Measurements from ENCODE around the gene GAST.
"Not testable (repeated sequence)": the region's sequence is repeated elsewhere in the genome, so short reads cannot be mapped to it uniquely, and the experiment has no call there.

Gene GAST, protein sequence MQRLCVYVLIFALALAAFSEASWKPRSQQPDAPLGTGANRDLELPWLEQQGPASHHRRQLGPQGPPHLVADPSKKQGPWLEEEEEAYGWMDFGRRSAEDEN

DNA sequence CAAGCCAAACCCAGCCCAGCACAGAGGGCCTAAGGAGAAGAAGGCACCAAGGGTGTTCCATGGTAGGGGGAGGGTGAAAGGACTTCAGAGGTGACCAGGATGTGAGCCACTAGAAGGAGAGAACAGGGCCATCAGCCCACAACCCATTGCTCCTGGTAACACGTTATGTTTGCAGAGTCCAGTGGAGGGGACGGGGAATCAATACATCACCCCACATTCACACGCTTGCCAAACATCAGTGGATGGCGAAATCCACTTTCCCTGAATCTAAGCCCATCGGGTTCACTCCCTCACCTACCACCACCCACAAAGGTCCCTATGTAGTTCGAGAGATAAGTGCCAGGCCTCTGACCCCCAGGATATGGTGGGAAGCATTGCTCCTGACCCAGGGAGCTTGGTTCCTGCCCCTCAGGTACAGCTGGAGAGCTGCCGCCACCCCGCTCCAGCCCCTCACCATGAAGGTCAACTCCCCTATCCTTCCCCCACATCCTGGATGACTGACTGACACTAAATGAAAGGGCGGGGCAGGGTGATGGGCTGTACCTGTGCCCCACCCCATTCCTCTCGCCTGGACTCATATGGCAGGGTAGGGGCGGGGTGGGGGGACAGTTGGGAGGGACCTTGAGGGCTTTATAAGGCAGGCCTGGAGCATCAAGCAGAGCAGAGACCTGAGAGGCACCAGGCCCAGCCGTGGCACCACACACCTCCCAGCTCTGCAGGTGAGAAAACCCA lies at the start of gene GAST:
Gene GAST, plus strand, starts transcription at position 663 of the 732 bp plus-strand sequence. CDS start 3,106 bp downstream, outside the sequence.
- no peak for DNase-seq

DNA sequence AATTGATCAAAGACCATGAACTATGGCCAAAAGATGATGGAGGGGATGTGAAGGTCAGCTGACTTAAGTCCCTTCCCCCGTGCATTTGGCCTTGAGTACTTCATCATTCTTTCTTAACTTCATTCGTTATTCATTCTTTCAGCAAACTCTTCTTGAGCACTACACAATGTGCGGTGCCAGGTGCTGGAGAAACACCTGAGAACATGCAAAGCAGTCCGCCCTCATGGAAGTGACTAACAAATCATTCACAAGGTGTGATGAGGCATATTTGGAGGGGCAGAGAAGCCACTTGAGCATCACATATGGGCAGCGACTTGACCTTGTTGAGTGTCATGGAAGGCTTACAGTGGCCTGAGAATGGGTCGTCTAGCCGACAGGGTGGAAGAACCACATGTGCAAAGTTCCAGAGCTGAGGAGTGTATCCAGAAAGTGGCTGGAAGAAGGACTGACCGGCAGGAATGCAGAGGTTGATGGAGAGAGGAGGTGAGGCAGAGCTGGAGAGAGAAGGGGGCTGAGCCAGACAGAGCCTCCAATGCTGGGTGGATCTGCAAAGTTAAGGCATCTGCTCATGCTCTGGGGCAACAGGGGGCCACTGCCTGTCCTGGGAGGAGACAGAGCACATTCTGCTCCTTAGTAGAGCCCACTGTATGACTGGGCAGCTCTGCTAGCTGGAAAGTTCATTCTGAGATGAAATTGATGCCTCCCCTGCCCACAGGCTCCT lies 48.5 kb upstream of the GAST start:
- DNase-seq = no peak

DNA sequence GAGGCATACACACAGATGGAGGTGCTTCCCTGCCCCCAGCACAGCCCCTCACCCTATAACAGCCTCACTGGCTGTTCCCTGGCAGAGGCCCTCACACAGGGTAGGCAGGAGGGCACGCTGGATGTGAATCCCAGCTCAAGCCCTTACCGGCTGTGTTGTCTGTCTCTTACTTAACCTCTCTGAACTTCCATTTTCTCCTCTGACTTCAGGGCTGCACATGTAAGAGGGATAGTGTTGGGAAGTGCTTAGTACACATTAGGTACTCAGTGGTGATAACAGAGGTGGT lies 48.0 kb upstream of the GAST start:
- no peak for DNase-seq

DNA sequence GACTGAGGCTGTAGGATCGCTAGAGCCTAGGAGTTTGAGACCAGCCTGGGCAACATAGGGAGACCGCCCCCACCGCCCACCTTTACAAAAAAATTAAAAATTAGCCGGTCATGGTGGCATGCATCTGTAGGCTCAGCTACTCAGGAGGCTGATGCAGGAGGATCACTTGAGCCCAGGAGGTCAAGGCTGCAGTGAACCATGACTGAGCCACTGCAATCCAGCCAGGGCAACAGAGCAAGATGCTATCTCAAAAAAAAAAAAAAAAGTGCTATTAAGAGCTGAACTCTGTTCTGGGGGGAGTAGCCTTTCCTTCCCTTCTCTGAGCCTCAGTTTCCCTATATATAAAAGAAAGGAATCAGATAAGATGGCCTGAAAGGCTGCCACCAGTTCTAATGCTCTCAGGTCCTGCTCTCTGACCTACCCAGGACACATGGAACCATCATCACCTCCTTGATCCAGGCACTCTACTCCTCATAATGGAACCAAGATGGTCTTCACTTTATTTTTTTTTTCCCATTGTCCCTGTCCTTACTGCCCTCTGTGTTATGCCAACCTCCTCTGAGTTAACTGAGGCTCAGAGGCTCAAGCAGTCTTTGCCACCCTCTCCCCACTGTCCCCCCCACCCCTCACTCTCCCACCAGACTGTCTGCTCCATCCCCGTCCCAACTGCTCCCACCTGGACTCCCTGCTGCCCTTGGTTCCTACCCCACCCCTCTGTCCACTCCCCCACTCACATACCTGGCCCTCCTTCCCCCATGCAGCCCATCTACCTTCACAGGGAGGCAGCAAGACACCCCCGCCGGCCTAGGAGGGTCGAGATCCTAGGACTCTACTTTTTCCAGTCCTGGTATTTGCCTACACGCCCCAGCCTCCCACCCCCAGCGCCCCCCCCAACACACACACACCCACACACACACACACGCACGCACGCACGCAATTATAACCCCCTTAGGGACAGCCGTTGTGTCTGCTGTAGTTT lies 47.3 kb upstream of the GAST start:
- no peak for DNase-seq

DNA sequence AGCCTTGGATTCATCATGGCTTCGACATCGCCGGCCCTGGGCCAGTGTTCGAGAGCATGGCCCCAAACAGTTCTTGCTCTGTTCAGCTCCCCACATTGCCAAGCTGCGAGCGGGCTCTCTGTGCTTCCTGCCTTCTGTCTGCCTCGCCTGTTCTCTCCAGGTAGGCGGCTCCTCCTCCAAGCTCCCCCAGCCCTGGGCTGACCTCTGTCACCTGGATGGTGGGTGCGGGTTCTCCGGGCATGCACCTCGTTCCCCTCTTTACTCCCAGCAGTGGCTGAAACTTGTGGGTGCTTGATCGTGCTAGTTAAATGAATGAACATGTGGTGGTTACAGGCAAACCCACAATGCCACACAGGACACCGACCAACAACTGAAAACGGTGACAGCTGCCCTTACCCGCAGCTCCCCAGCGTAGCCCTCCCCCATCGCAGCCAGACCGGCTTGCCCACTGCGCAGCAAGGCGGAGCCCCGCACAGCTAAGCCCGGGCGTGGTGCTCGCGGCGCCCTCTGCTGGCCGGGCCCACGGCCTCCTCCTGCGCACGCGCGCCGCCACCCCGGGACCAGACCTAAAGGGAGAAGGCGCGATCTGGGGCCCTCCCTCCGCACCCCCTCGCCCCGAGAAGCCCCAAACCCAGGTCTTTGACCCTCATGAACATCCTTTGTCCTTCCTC lies 46.4 kb upstream of the GAST start:
- peak; percentile 71 for DNase-seq

DNA sequence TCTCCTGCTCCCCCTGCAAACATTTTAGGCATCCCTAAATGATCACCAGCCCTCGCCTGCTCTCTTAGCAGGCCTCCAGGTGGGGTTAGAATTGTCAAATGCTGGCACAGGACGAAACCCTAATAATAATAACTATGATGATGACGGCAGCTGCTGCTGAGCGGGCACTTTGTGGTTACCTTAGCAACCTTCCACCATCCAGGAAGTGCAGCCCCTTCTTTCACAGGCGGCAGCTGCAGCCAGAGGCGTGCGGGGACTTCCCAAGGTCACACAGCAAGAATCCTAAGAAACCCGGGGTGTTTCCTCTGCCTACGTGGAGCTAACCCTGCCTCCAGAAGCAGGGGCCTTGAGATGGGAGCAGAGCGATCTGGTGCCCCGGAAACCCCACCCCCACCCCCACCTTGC lies 45.9 kb upstream of the GAST start:
- no peak for DNase-seq

DNA sequence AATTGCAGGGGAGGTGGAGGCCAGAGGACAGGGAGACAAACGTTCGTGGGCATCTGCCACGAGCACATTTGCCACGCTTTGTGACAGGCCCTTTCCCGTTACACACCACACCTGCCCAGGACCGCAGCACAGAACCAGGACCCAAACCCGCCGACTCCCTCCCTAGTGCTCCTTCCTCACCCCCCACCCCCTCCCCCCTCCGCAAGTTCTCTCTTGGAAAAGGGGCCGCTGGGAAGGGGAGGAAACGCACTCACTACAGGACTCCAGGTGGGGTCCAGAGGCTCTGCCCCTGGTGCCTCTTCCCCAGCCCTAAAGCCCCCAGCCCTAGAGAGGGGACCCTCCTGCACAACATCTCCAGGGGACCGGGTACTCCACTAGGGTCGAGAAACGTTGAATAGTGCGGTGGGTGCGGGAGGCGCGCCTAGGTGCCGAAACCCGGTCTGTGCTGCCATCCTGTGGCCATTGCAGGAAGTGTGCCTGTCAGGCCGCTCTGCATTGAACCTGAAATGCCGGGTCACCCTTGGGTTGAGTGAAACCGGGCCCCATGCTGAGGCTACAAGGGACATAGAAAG lies 45.3 kb upstream of the GAST start:
- peak; percentile 67 for DNase-seq

DNA sequence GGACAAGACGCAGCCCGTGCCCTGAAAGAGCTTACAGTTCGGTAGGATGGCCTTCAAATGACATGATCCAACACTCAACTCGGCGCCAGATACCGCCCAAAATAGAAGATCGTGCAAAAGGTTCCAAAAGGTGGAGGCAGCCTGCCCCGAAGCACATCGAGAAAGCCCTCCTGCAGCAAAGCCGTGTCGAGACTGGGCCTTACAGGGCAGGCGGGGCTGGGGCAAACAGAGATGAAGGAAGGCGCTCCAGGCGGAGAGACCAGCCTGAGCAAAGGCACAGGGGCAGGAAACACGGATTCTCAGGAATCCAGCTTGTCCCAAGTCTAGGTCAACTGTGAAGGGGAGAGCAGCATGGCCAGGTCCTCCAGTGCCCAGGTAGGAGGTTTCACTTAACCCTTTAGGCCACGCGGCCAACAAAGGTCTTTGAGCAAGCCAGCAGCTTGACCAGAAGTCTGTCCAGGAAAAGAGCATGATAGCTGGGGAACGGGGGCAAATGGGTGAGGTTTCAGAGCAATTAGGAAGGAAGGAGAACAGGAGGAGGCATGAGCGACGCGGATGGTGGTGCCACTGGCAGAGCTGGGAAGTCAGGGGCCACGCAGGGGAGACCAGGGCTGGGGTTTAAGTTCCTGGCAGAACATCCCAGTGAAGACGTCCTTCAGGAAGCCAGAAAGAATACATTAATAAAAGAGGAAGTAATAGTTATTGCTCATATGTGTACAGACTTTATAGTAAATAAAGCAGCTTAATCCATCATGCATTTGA lies 44.7 kb upstream of the GAST start:
- no peak for DNase-seq

DNA sequence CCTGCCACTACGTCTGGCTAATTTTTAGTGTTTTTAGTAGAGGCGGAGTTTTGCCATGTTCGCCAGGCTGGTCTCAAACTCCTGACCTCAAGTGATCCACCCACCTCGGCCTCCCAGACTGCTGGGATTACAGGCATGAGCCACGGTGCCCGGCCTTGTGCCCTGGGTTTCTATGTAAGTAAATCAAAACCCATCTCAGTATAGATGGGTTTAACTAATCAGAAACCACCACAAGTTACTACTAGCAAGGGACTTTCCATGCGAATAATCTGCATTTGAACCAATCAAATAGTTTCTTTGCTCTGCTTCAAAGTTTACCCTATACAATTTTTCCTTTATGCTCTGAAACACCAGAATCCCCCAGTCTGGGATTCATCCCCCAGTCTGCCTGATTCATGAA lies 40.0 kb upstream of the GAST start:
- DNase-seq = no peak

DNA sequence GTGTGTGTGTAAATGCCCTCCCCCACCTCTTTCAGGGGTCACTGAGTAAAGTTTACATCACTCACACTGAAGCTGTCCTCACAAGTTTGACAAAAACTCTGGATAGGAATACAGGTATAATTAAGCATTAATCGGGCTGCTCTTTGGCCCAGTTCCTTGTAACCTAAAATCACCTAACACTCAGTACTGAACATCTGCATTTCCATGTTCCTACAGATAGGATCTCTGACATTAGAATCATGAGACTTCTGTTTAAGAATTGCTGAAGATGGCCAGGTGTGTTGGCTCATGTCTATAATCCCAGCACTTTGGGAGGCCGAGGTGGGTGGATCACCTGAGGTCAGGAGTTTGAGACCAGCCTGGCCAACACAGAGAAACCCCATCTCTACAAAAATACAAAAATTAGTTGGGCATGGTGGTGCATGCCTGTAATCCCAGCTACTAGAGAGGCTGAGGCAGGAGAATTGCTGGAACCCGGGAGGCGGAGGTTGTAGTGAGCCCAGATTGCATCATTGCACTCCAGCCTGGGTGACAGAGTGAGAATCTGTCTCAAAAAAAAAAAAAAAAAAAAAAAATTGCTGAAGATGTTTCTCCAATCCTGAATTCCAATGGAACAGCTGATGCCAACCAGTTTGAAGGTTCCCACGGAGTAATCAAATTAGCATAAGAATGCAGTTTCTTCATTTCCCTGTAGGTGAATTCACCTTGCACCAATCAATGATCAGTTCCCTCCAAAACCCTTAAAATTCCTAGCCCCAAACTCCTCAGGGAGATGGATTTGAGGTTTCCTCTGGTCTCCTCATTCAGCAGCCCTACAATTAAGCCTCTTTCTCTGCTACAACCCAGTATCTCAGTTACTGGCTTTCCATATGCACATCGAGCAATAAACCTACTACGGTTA lies 36.7 kb upstream of the GAST start:
- not testable (repeated sequence) for DNase-seq

DNA sequence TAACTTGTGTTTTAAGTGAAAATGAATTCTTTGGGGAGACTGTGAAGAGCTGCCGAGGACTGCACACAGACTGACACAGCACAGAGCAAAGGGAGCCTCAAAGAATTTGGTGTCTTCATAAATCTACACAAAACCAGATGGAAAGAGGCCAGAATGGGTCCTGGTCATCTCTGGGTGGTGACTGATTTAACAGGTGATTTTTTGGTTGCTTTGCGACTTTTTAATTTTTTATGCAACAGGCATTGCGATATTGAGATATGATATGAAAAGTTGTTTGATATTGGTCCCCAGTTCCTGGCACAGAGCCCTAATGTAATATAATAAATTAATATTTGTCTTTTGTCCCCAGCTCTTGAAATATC lies 36.1 kb upstream of the GAST start:
- no peak for DNase-seq

DNA sequence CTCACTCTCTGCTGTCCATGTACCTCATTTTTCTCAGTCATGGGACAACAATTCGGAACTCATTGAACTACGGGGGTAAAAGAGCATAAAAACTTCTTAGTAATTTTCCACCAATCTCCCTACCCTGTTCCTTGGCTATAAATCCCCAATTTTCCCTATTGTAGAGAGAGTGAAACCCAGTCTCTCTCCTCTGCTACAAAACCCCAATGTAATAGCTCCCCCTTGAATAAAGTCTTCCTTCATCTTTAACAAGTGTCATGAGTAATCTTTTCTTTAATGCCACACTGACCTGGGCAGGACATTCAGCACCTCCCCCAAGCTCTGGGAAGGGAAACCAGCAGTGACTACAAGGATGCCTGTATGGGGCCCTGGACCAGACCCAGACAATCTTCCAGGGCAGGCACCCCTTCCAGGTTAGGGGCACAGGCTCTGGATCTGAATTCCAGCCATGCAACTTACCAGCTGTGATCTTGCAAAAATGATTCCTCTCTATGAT lies 33.7 kb upstream of the GAST start:
- DNase-seq = no peak

DNA sequence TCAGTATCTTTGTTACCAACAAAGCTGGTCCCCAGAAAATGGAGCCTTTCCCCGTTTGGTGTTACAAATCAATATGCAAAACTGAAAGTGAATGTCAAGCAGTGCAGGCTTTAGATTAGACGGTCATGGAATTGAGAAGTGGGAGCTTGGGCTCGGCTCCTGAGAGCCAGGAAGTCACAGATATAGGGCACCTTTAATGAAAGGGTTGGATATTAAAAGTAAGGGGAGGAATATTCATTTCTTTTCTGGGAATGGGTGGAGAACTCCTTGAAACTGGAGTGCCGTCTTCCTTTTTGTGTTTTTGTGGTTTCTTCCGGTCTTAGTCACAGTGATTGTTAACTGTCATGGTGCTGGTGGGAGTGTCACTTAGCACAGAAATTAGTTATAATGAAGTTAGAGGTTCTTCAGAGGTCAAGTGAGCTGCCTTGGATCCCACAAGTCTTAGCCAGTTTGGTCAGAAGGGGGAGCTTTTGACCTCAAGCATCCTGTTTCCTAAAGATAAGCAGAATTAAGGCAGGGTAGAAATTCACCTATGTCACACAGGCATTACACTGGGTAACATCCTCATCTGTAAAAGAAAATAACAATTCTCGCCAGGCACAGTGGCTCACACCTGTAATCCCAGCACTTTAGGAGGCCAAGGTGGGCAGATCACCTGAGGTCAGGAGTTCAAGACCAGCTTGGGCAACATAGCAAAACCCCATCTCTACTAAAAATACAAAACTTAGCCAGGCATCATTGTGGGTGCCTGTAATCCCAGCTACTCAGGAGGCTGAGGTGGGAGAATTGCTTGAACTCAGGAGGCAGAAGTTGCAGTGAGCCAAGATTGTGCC lies 33.0 kb upstream of the GAST start:
- no peak for DNase-seq

DNA sequence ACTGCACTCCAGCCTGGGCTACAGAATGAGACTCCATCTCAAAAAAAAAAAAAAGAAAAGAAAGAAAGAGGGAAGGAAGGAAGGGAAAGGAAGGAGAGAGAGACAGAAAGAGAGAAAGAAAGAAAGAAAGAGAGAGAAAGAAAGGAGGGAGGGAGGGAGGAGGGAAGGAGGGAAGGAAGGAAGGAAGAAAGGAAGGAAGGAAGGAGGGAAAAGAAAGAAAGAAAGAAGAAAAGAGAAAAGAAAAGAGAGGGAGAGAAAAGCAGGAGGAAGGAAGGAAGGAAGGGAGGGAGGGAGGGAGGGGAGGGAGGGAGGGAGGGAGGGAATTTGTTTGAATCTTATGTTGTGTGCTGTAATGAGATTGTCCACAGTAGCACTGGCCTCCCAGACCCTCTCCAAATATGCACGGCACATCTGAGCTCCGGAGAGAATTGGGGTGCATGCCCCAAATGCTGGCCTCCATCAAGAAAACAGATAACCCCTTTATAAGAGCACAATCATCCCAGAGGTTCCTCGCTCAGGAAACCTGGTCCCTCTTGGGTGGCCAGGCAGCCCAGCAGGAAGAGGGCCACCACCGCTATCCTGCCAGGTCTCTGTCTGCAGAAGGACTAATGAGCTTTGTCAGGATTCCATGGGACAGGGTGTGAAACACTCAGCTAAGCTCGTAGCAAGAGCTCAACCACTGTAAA lies 32.2 kb upstream of the GAST start:
- DNase-seq = no peak

DNA sequence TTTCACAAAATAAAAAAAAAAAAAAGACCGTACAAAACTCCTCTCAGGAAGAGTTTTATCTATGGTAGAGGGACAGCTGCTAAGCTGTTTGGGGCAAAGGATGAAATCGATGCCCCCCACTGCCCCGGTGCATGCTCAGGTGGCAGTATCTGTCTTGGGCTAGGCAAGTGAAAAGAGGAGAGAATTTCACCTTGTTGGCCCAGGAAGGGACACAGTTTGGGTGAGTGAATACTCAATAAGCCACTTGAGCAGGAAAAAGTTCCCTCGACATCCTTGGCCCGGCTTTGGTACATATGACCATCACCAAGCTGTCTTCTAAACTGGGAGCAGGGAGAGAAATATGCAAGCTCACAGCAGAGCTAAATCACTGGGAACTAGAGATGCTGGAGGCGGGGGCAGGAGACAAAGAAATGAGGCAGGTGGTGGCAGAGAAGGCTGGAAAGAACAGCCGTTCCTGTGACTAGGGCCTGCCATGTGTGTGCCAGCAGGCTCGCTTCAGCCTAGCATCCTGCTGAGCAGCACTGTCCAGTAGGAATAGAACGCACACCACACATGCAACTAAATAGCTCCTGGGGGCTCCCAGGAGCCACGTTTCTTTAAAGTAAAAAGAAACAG lies 31.6 kb upstream of the GAST start:
- no peak for DNase-seq

DNA sequence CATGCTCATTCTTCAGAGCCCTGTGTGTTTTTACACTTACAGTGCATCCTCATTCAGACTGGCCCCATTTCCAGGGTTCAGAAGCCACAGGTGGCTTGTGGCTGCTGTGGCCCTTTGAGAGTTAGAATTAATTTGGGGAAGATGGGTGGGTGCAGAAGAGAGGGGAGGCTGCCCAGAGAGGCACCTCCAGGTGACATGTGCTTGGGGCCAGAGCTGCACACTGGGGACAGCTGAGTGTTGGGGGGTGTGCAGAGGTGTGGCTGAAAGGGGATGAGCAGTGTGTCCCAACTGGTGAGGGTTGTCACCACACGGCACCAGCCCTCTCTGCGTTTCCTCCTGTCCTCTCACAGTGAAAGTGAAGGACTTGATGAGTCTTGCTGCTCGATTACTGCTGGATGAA lies 30.4 kb upstream of the GAST start:
- no peak for DNase-seq

DNA sequence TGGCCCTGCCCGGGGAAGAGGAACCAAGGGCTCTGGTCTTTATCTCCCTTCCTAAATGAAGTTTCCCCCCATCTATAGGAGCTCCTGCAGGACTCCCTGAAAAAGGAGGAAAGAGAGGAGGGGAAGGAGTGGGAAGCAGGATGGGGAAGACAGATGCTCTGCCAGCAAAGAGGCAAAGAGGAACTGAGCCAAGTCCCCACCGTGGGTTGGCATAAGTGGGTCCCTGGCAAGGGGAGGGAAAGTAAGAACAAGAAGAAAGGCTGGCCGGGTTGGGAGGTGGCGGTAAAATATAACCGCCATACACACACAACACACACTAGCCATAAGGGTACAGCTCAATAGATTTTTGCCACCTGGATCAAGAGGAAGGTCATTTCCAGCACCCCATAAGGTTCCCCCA lies 29.5 kb upstream of the GAST start:
- DNase-seq = no peak

DNA sequence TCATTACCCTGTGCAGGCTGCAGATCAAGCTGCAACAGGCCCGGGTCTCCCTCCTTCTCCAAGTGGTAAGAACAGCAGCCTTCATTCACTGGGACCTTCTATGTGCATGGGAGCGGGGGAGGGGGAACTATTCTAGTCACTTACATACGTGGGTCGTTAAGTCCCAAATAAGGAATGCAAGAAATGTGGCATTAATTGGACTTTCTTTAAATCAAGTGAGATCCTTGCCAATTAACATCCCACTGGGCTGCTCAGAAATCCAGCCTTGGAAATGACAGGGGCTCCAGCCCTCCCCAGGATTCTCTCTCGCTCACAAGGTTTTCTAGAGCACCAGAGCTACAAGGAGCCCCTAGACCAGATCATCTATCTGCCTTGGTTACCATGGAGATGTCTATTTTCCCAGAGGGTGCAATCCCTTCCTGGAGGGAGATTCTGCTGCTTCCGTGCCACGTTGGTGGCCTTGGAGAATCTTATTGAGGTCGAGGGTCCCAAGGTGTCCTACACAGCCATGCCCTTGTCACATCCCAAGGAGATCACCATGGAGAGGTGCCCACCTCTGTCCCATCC lies 28.6 kb upstream of the GAST start:
- DNase-seq = no peak
